Panc1 (cell line): ENCODE measurements around the gene AP5S1. TPM values are rescaled to one million over a fixed set of nuclear protein-coding genes. Genes with fewer than 3 reads are reported as not detected.
"Not testable (repeated sequence)": the region's sequence is repeated elsewhere in the genome, so short reads cannot be mapped to it uniquely, and the experiment has no call there.

Experiments used
- ATAC-seq: fragments of 200-7000 bp; cut with Tn5 transposase; 2 replicates; pipeline ENCODE4 v1.9.1; 2020; ENCODE audit warnings: mild to moderate bottlenecking, moderate library complexity
- BruUV-seq: library from RNA; stranded (reverse); fragments of 400-500 nt; replicated peaks from 2 replicates; lab custom pipeline; 2021; lab: Mats Ljungman, UMichigan
- CTCF ChIA-PET: fragments of 300-600 bp; sonication (Branson Sonifier 250); formaldehyde crosslinking; loops from one replicate; lab custom pipeline; 2022; ENCODE audit warnings: antibody characterized with exemption; lab: Charles Lee
- POLR2A ChIA-PET: fragments of 300-600 bp; sonication (Branson Sonifier 250); formaldehyde crosslinking; loops from one replicate; lab custom pipeline; 2022; ENCODE audit warnings: antibody characterized with exemption; lab: Charles Lee
- DNase-seq: peaks from one replicate; pipeline ENCODE4 v3.0.0-alpha.2; 2010; ENCODE audit warnings: low read depth, low spot score
- H3K27ac ChIP-seq: 2 replicates; pipeline ENCODE4 v1.5.1; 2011; ENCODE audit warnings: mild to moderate bottlenecking, low read length, inconsistent platforms
- H3K27me3 ChIP-seq: fragments of 200-500 bp; sonication (Bioruptor generic); 2 replicates; pipeline ENCODE4 v1.6.0; 2014; ENCODE audit warnings: low read length, inconsistent platforms; ENCODE audit not compliant: control insufficient read depth, insufficient read depth
- H3K36me3 ChIP-seq: fragments of 200-500 bp; sonication (Bioruptor generic); 2 replicates; pipeline ENCODE4 v1.5.1; 2014; ENCODE audit warnings: inconsistent platforms, mild to moderate bottlenecking, low read length, moderate library complexity; ENCODE audit not compliant: control insufficient read depth, insufficient read depth
- H3K4me1 ChIP-seq: 2 replicates; pipeline ENCODE4 v1.5.1; 2011; ENCODE audit warnings: inconsistent platforms, mild to moderate bottlenecking, low read length, moderate library complexity; ENCODE audit not compliant: control insufficient read depth, insufficient read depth
- H3K4me3 ChIP-seq, 2 experiments: 2 replicates each; pipeline ENCODE4 v1.5.1; 2011 to 2012; ENCODE audit warnings: low read depth in 2 of 2, low read length in 2 of 2, mild to moderate bottlenecking in 2 of 2, inconsistent platforms in 1 of 2, moderate library complexity in 1 of 2
- H3K9me3 ChIP-seq: fragments of 200-500 bp; sonication (Bioruptor generic); 2 replicates; pipeline ENCODE4 v1.5.1; 2014; ENCODE audit warnings: low read depth, mild to moderate bottlenecking, inconsistent platforms, low read length, moderate library complexity; ENCODE audit not compliant: control insufficient read depth, insufficient read depth
- CTCF ChIP-seq: fragments of 450-650 bp; IDR thresholded peaks from 2 replicates; pipeline ENCODE4 v1.5.1; 2017; ENCODE audit warnings: mild to moderate bottlenecking
- POLR2AphosphoS5 ChIP-seq: IDR thresholded peaks from 2 replicates; pipeline ENCODE4 v1.6.1; 2012; ENCODE audit warnings: mild to moderate bottlenecking, low read depth, low read length, moderate library complexity
- REST ChIP-seq, 2 experiments: IDR thresholded peaks; 2 replicates each; pipeline ENCODE4 v1.6.1; 2011 to 2012; ENCODE audit warnings: low read depth in 2 of 2, control low read depth in 1 of 2, low read length in 1 of 2, mild to moderate bottlenecking in 1 of 2, moderate library complexity in 1 of 2; ENCODE audit not compliant: insufficient read depth in 1 of 2
- SIN3A ChIP-seq: IDR thresholded peaks from 2 replicates; pipeline ENCODE4 v1.6.1; 2012; ENCODE audit warnings: low read depth, mild to moderate bottlenecking, low read length, moderate library complexity, borderline replicate concordance; ENCODE audit not compliant: insufficient read depth
- TCF7L2 ChIP-seq: IDR thresholded peaks from 2 replicates; pipeline ENCODE4 v1.6.1; 2011; ENCODE audit warnings: mild to moderate bottlenecking, low read depth, low read length, inconsistent platforms
- in situ Hi-C: cut with HindIII; loops from 2 replicates; pipeline ENCODE4 v1.10.0; 2016; ENCODE audit warnings: low sequenced_read_pairs, low pct_unique_long_range_greater_than_20kb
- intact Hi-C: fragments of 100-400 bp; cut with micrococcal nuclease; formaldehyde crosslinking; loops from one replicate; pipeline ENCODE4 v1.10.0; 2022; ENCODE audit not compliant: unreplicated experiment
- total RNA-seq: library from RNA; stranded (reverse); gene quantifications from one replicate; pipeline ENCODE4 v1.2.1, GENCODE V29; 2021; ENCODE audit not compliant: unreplicated experiment

The AP5S1 gene
- total RNA-seq, 1 experiment from 2014 or later = 23.1 TPM

GRCh38 chr20:3828798-3829197 lies 8.5 kb downstream of the AP5S1 start:
- DNase-seq (no peak), ATAC-seq (no peak)
- Histone ChIP-seq H3K4me1 (no peaks in the 10 kb centered on the region), H3K36me3 (no peaks in the 10 kb centered on the region), H3K9me3 (no peaks in the 10 kb centered on the region), H3K27ac (no peak overlapping the region), H3K27me3 (no peaks in the 10 kb centered on the region), H3K4me3 (no peak overlapping the region)
- in situ Hi-C loops (no loop called here), intact Hi-C loops (no loop called here)
- ChIA-PET POLR2A (no interaction called here), CTCF (no interaction called here)
- TF ChIP-seq POLR2AphosphoS5 (no peak), REST (IDR thresholded peaks at IDR 0.05; ENCODE audit: insufficient read depth in 1 of 2, low read depth in 2 of 2, low read length in 1 of 2) (no peak), TCF7L2 (no peak)
- BruUV-seq = no TSS peak

- POLR2A ChIA-PET, in situ Hi-C loops, ATAC-seq: not testable (repeated sequence)
Measured at GRCh38 chr20:3829891-3830290, 9.5 kb downstream of the AP5S1 start.

GRCh38 chr20:3836132-3836531 lies 15.8 kb downstream of the AP5S1 start:
- DNase-seq (no peak), ATAC-seq (no peak)
- intact Hi-C loops (no loop called here), in situ Hi-C loops (no loop called here)
- no peaks in the 10 kb centered on the region for H3K9me3 ChIP-seq
- CTCF ChIA-PET = interaction anchor here (0.7 kb wide), 1 partner anchor 19 kb away, joined by 9 read pairs; no protein-coding TSS in a partner anchor
- no peaks in the 10 kb centered on the region for H3K27me3 ChIP-seq
- no peak overlapping the region for H3K27ac ChIP-seq
- no peak overlapping the region for H3K4me3 ChIP-seq
- H3K36me3 ChIP-seq = no peaks in the 10 kb centered on the region
- TF ChIP-seq POLR2AphosphoS5 = no peak
- TF ChIP-seq SIN3A = no peak
- TF ChIP-seq CTCF = no peak
- TF ChIP-seq REST (IDR thresholded peaks at IDR 0.05; ENCODE audit: insufficient read depth in 1 of 2, low read depth in 2 of 2, low read length in 1 of 2) = no peak
- no peak for TF ChIP-seq TCF7L2
- POLR2A ChIA-PET = no interaction called here
- no peaks in the 10 kb centered on the region for H3K4me1 ChIP-seq
- no TSS peak for BruUV-seq

More at GRCh38 chr20:3829891-3830290, 9.5 kb downstream of the AP5S1 start:
- intact Hi-C loops, H3K4me3 ChIP-seq, H3K27me3 ChIP-seq, H3K36me3 ChIP-seq, H3K4me1 ChIP-seq, H3K9me3 ChIP-seq, CTCF ChIA-PET, BruUV-seq, DNase-seq, H3K27ac ChIP-seq: not testable (repeated sequence)
